NCI-H187 treated with DMSO at 0.1 percent for 48 hours (cell line): ENCODE data around the gene GPC5.
A peak's percentile ranks its signal among the peaks of the same experiment; 100 is the strongest.

Experiments used
- DNase-seq: peaks from one replicate; lab custom pipeline; 2025; lab: John Stamatoyannopoulos, UW

GPC5 gene

DNA sequence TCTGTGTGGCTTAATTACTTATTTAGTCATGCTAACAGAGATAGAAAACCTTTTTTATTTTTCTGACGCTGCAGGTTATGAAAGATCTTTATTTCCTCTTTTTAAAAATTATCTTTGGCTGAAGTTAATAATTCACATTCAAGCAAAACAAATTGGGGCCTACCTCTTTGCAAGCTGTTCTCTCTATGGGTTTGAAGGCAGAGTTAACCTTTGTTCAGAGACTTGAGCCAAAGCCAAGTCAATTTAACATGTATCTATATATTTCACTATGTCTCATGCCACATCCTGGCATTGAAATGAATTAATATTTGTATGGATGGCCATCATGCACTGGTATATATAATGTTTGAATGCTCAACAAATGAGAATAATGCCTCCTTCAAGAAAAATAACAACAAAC is 1150.9 kb downstream of the GPC5 start:
- no peak for DNase-seq

DNA sequence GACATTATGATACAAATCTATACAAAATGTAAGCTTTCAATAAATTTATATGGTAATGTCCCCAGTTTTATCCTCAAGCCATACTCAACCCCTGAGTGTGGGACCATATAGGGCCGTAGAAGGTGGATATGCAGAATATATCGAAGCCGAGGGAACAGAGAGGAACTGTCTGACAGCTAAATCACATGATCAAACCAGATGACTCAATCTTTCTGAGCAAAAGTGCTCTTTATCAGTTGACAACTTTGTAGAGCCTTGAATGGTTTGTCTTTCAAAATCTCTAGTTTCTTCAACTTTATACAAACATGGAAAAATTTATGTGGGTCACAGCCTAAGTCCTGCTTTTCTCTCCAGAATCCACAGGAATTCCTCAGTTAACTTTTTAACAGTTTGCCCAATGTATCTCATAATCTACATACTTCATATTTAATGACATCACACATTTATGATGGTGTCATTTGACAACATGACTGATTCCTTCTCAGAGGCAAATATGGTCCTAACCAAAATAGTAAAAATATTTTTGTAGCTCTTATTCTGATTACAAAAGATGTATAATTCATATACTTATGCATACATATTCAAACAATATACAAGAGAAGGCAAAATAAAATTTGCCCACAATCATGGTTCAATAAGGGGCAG is 1155.2 kb downstream of the GPC5 start:
- no peak for DNase-seq

DNA sequence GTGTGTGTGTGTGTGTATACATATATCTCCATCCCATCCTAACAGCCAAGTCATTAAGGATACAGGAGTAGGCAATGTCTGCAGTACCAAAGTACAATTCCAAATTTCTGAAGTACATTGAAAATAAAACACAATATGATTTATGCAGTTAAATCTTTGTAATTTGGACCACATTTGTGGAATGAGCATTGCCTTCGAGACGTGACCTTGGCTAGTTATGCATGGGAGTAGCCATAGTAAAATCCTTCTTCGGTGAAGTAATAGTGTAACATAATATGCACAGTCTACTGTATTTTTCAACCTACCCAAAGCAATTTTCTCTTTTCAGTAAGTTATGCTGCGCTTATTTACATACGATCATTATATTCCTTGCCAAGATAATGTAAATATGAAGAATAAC is 1162.5 kb downstream of the GPC5 start:
- DNase-seq, result no peak

DNA sequence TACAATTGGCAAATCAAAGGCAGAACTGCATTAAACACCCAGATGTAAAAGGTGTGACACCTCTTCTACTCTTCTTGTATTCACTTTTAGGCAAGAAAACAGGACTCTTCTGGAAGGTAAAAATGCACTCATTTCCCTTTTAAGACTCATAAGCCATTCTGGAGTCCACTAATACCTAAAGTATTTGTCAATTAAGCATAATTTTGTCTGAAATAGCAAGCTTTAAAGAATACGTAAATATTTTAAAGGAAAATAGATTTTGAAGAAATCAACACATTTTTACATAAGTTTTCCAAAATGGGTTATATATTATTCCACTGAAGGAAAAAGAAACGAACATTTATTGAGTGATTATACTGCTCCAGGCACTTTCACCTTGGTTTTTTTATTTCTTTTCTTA is 1166.5 kb downstream of the GPC5 start:
- no peak for DNase-seq

DNA sequence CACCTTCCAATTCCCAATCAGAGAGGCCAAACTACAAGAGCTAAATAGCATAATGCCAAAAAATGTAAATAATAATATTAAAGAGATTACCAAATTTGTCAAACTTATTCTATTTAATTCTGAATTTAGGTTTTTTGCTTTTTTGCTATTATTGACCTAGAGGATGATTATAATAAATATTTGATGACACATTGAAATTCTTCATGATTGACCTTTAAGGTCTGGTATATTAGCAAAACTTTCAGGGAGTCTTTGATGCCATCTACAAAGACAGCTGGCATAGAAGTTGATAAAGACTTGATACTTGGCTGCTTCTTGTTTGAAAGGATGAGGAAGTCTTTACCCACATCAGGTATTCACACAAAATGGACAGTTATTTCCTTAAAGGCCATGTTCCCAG is 1168.3 kb downstream of the GPC5 start:
- DNase-seq, result no peak

DNA sequence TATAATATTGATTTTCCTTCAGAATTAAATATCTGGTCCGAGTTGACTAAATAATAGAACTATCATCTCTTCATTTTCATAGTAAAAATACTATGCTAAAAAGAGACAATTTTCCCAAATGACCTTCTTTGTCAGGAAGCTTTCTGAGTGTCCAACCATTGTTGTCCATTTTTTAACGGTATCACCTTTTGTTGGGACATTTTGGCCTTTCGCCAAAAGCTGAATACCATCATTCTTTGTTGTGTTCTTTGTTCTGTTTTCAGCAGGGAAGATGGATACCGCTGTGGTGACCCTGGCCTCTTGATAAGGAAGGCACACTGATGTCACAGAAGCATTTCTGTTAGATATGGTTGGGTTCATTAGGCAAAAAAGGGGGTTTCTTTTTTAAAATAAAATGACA is 1173.8 kb downstream of the GPC5 start:
- DNase-seq, result no peak

DNA sequence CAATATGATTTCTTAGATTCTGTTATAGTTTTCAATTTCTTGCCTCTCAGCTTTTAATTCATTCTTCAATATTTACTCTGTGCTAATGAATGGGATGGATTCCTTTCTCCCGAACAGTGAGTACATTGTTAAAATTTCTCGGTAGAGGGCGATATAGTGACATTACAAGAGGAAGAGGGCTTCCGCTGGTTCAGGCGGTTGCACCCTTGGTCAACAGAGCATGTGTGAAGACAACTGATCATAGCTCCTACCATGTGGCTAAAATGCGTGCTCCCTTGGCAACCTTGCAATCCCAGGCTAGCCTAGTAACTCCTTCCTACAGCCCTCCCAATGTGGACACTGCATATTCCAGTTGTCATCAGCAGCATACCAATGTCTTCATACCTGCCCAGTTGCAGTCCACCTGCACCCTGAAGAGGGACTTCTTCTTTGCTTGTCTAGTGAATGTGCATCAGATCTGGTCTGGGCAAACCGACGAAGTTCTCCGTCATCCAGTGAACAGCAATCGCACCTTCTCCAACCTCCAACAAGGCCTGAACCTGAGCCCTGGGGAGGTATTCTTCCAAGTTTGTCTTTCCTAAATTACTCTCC is 1175.1 kb downstream of the GPC5 start:
- DNase-seq, result no peak

DNA sequence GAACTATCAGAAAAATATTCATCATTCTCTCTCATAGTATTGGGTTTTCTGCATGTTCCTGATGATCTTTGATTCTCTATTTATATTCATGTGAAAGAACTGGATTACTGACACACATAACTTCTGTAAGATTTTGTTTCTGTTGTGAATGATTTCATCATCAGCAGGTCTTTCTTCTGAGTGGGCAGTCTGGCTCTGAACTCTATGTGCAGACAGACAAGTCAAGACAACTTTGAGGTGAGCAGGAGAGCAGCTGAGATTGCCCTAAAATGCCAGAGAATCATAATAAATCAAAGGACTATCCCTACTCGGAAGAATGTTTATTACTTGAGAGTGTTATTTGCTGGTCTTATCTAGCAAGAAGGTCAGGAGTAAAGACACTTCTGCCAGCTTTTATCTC is 1176.1 kb downstream of the GPC5 start:
- DNase-seq, result no peak

DNA sequence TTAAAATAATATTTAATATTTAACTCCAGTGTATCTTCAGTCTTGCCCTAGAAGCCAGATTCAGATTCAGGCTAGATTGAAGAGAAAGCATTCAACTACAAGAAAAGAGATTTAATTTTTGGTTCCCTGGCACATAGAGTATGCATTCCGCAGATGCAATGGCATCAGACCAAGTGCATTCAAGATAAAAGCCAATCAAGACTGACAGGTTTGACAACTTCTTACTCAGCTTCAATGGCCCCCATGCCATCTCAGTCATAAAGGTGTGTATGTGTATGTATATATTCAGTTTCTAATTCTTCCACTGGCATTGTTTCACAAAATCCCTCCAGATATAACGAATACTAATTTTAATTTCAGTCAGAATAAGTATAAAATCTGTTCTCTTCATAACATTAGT is 1177.4 kb downstream of the GPC5 start:
- no peak for DNase-seq

DNA sequence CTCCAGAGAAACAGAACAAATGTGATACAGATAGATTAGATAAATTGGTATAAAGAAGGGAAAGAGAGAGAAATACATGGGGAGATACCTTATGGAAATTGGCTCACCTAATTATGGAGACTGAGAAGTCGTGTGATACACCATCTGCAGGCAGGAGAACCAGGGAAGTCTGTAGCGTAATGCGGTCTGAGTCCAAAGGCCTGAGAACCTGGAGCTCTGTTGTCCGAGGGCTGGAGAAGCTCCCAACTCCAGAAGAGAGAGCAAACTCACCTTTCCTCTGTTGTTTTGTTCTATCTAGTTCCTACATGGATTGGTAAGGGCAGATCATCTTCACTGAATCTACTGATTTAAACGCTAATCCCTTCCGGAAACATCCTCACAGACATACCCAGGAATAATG is 1179.9 kb downstream of the GPC5 start:
- no peak for DNase-seq

DNA sequence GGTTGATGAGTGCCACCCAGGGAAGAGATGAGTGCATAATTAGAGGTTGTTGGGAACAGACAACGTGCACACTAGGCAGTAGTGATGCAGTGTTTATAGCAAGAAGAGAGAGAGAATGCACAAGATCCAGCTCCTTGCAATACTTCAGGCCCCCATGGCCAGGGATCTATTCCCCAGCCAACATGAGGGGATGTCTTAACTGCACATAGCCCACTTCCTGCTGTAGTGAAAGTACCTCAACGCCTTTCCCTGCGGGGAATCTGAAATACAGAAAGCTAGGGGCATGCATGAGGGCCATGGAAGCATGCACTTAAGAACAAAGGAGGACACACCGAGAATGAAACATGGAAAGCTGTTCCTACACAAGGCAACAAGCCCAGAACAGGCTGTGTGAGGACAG is 1191.5 kb downstream of the GPC5 start:
- DNase-seq, result no peak

DNA sequence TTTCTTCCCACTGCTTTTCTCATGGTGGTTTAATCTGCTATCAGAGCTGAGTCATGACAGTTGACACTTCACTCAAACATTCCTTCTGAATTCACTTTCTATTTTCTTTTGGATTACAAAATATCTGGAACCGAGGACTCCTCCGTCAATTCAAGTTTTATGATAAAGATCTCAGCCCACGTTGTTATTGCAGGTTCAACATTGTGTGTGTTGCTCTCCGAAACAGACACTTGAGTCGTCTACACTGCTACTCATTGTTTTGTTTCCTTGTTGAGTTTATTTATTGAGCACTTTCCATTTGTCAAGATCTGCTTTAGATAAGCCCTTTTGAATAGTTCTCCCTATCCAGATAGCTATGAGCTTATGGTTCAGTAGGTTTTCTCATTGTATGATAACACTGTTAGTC is 1192.1 kb downstream of the GPC5 start:
- DNase-seq, result peak; percentile 52

DNA sequence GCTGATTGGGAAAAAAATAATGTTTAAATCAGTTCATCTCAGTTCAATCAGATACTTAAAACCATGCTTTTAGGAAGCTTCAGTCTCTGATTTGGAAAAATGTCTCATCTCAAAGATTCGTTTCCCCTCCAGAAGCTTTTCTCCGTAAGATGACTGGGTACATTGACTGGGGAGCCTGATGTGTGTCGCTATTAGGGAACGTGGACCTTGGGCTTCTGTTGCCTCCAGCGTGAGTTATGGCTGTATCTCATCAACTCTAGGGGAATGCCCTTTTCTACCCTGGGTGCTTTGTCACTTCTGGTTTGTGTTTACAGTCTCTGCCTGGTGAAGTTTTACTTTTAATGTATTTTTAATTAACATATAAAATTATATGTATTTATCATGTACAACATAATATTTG is 1192.7 kb downstream of the GPC5 start:
- DNase-seq, result no peak

DNA sequence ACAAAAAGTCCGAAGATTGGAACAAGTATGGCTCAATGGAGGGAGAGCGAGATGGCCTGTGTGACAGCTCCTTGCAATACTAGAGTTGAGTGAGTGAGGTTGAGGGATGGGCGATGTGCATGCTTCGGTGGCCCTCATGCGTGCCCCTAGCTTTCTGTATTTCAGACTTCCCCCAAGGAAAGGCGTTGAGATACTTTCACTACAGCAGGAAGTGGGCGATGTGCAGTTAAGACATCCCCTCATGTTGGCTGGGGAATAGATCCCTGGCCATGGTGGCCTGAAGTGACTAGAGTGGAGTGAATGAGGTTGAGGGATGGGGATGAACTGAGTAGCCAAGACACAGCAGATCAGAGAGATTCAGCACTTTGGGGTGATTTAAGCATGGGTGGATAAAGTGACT is 1194.3 kb downstream of the GPC5 start:
- no peak for DNase-seq

DNA sequence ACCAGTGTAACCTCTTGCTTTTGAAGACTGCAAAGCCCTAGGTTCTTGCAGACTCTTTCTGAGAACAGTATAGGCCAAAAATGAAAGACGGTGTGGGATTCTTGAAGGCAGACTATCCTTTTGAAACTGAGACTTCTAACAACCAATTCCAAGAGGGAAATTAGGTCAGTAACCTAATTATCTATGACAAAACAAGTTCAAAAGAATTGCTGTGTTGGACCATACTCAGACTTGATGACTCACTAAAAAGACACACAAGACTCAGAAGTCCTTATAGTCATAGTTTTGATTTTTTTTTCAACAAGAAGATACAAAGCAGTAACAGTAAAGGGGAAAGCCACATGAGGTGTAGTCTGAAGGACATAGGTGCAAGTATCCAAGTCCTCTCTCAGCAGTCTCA is 1204.1 kb downstream of the GPC5 start:
- DNase-seq, result no peak

DNA sequence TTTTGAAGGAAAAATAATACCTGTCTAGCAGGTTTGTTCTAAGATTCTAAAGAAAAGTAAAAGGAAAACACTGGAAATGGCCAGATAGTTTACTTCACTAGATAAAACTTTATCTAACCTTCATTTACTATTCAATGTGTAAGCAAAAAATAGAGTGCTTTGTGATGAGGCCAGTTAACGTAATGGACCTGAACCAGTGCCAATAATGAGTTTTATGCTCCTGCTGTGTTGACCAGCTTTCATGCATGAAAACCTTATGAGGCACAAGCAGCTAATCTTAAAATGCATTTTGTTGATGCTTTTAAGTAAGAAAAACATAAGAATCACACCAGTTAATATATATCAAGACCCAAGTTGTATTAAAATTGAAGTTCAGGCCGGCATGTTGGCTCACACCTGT is 1211.0 kb downstream of the GPC5 start:
- no peak for DNase-seq

DNA sequence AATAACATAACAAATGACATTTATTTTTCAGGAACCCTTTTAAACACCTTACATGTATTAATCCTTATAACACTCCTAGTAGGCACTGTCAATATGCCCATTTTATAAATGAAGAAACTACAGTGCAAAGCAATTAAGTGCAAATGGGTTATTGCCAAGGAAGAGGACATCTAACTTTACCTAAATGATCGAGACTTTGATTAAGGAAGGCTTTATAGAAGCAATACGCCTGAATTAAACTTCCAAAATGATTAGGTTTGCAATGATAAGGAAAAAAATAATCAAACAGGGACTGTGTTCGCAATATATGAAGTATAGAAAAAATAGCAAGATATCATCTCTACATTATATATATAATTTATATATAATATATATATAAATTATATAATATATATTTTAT is 1214.5 kb downstream of the GPC5 start:
- DNase-seq, result no peak

DNA sequence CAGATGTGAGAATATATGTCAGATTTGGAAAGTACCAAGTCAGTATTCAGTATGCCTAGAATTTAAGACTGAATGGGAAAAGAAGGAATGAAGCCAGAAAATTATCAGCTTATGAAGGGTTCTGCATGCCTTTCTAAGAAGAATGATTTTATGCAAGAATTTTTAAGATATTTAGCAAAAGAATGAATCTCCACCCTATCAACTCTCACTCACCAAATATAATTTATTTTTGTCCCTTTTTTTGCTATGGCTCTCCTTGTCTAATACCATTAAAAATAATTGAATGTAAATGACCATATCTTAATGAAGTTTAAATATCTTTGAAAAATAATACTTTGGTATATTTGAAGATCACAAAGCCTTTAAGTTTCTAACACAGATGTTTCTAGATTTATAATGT is 1215.5 kb downstream of the GPC5 start:
- no peak for DNase-seq

DNA sequence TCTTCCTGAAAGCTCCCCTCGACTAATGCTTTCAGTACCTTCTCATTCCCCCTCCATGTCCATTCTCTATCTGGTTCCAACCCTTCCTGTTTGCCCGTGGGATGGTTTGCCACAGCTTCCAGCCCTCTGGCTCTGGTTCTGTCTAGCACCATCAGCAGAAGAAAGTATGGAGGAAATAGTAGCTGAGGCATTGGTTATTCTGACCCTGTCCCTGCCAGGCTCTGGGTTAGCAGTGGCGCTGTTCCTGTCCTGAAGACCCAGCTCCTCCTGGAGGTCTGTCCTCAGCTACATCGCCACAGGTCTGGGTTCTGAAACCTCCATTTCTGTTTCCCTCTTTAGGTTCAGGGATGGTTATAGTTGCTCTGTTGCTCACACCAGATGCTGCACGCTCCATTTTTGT is 1223.6 kb downstream of the GPC5 start:
- no peak for DNase-seq

DNA sequence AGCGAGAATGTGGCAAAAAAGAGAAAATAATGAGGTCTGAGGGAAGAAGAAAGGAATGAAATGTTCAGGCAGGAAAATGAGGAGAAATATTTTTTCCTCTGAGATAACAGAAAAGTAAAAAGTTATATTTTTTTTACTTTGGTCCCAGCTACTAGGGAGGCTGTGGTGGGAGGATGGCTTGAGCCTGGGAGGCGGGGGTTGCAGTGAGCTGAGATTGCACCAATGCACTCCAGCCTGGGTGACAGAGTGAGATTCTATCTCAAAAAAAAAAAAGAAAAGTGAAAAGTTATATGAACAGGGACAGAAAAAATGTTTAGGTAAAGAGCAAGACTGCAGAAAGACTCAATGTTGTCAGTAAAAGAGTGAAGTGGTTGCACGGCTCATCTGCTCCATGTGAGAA is 1224.5 kb downstream of the GPC5 start:
- no peak for DNase-seq

DNA sequence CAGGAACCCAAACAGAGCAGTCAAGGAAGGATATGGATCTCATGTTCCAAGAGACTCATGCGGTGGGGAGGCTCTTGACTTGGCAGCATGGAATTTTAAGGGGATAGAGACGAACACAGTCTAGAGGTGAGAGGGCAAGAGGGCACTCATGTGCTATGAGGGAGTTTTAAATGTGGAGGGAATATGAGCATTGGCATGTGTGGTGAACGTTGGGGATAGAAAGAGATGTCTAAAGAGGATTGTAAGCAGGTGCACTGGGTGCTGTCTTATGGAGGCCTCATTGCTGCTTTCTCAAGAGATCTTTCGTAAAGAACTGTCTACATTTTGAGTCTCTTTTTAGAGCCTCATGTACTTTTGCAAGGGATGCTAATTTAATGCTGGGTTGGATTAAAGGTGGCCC is 1227.9 kb downstream of the GPC5 start:
- DNase-seq, result no peak

DNA sequence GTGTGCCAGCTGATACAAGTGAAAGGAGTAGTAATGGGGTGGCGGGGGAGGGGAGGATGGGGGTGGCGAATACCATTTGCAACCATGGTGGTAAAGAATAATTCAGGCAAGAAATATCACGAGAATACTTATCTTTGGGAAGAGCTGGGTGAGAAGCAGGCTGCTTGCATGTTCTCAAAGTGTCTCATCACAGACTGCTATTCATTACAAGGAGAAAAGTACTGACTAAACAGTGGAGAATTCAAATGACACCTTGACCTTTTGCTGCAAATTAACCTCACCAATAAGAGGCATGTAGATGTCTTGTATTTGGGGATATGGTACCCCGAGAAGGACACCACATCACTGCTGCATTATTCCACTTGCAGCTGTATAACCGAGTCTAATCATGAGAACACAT is 1242.5 kb downstream of the GPC5 start:
- DNase-seq, result no peak

DNA sequence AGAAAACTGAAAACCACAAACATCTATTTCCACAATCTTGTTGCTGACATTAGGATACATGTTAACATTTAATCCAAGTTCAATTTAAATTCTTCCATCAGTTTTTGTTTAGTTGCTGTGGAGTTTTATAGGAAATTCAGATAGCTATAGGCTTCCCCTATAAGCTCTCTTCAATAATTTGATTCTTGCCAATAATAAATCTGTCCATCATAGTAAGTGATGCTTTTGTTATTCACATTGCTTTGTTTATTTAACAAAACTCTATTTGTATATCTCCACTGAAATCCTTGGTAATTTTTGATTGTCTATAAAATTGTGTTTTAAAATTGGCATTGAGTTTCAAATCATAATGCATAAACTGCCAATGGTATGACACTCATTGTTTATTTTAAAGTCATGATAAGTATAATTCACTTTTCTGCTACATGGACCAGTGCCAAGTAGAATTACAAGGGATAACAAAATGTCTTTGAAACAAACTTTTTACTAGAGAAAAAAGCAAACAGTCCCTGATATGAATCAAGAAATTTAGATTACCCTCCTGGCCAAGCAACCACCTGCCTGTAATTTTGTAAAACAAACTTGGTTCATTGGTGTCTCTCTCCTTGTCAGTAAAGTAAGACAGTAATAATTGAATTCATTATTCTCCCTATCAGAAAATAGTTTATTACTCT is 1250.9 kb downstream of the GPC5 start:
- DNase-seq, result no peak

DNA sequence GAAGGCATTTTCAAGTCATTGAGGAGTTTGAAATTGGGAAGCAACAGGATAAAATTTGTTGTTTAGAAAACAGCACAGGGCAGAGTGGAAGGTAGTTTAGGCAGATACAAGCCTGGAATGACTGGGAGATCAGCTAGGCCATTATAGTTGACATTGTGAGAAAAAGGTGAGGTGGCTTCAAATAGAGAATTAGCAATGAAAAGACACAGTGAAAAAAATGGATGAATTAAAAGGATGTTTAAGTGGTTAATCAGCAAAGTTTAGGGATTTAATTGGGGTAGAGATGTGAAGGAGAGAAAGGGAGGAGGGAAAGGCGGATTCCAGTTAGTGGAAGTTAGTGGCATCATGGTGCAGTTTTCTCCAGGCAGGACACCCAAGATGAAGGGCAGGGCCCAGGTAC is 1257.7 kb downstream of the GPC5 start:
- no peak for DNase-seq
